ENCODE results near the gene PLA2G12A.

PLA2G12A gene

DNA sequence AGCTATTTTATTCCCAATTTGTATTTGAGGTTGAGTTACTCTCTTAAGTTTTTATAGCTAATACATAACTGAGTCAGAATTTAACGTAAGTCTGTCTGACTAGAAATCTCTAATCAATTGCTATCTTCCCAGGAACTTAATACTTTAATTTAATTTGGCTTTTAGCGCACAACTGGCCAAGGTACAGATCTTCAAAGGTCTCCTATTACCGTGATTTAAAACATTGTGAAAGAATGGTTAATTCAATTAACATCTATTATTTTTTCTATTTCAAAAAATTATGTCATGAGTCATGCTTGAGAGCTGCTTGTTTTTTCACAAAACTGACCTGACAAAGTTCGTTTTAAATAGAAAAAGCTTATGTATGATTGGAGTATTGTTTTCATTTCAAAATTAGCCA lies 22.0 kb upstream of the PLA2G12A start:
- TF ChIP-seq, protein P1, sequence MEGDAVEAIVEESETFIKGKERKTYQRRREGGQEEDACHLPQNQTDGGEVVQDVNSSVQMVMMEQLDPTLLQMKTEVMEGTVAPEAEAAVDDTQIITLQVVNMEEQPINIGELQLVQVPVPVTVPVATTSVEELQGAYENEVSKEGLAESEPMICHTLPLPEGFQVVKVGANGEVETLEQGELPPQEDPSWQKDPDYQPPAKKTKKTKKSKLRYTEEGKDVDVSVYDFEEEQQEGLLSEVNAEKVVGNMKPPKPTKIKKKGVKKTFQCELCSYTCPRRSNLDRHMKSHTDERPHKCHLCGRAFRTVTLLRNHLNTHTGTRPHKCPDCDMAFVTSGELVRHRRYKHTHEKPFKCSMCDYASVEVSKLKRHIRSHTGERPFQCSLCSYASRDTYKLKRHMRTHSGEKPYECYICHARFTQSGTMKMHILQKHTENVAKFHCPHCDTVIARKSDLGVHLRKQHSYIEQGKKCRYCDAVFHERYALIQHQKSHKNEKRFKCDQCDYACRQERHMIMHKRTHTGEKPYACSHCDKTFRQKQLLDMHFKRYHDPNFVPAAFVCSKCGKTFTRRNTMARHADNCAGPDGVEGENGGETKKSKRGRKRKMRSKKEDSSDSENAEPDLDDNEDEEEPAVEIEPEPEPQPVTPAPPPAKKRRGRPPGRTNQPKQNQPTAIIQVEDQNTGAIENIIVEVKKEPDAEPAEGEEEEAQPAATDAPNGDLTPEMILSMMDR (conservative IDR thresholded peaks at IDR 0.05) = no peak
- H3K27ac ChIP-seq = no peak overlapping the region

DNA sequence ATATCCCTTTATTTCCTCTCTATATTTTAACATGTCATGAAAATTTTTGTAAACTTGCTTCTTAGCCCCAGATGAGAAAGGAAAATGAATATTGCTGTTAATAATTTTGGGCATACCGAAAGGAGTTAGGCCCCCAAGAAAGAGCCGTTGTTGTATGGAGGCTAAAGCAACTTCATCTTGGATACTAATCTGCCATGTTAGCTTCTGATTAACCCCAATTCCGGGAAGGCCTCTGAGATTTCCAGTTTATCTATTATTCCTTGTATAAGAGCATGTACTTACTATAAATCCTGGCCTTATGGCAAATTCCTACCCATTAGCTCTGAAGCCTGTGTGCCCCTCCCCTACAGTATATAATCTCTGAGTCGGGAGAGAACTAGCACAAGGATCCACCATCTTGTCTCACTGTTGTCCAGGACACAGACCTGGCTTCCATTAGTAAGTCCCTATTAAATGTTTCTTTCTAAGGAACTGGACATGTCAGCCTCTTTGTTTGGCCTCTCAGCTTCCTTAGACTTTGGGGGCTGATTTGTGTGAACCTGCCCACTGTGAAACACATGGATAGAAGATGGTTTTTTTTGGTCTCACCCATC lies 20.9 kb upstream of the PLA2G12A start:
- no peak overlapping the region for H3K27ac ChIP-seq
- TF ChIP-seq, protein P1 (conservative IDR thresholded peaks at IDR 0.05) = no peak

DNA sequence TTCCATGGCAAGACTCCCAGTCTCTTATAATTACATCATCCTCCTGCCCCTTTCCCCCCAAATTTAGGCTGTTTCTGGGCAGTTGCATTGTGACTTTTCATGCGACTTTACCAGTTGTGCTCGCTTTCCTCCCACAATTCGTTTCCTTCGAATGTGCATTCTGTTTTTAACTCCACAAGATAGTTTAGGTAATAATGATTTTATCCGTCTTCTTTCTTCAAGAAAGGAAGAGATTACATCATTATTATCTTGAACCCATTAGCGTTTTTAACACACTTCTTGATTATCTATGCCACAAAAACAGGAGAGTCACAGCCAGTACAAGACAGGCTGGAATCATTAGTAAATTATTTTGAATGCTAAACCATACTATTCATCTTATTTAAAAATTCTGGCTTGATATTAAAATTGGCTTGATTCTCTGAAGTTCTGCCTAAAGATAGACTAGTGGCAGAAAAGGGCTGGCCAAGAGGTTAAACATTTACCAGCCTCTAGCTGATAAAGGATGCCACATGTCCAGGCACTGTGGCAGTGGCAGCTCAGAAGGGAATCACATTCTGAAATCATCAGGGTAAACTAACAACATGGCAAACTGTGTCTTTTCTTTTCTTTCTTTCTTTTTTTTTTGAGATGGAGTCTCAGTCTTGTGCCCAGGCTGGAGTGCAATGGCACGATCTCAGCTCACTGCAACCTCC lies 19.7 kb upstream of the PLA2G12A start:
- TF ChIP-seq, protein P1 (conservative IDR thresholded peaks at IDR 0.05) = no peak

DNA sequence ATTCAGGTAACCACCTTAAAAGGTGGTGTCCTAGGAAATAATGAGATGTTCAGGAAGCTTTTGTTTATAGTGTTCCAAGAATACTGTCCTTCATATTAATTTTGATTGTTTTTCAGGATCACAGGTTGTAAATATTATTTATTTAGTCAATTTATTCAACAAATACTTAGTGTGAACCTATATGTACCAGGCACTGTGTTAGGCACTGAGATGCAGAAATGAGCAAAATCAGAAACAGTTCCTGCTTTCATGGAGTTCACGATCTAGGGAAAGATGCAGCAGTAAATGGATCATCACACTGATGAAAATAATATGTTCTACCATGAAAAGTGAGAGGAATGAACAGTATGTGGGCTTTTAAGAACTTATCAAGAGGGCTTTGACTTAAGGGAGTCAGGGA lies 18.2 kb upstream of the PLA2G12A start:
- no peak overlapping the region for H3K27ac ChIP-seq
- TF ChIP-seq, protein P1 (conservative IDR thresholded peaks at IDR 0.05) = no peak

More for the DNA sequence above, 19.7 kb upstream of the PLA2G12A start:
- no peak overlapping the region for H3K27ac ChIP-seq

DNA sequence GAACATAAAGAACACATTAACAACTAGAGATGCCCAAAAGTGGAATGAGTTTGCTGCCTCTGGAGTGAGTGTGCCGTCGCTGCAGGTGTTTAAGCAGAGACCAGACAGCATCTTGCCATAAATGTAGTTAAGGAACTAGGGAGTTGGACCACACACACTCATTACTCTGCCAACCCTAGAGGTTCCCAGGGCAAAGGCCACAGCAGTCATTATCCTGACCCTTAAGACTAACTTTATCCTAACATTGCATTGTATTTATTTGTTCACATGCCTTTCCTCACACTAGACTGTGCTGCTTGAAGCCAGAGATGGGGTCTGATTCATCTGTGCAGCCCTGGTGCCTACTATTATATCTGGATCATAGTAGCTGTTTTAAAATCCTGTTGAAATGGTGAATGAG lies 16.9 kb upstream of the PLA2G12A start:
- no peak overlapping the region for H3K27ac ChIP-seq
- TF ChIP-seq, protein P1 (conservative IDR thresholded peaks at IDR 0.05) = no peak

DNA sequence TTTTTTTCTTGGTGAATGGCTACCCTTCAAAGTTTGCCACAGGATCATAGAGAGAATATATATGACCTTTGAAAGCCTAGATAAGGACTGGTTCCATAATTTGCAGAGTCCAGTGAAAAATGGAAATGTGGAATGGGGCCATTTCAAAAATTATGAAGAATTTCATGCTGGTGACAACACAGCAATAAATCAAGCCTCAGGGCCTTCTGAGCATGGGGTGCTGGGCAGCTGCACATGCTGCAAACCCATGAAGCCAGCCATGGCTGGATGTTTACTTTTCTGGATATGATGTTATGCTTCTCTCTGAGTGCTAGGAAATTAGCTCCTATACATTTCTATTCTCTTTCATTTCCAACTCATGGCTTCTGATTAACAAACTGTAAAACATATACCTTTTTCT lies 16.0 kb upstream of the PLA2G12A start:
- no peak overlapping the region for H3K27ac ChIP-seq
- TF ChIP-seq, protein P1 (conservative IDR thresholded peaks at IDR 0.05) = no peak

DNA sequence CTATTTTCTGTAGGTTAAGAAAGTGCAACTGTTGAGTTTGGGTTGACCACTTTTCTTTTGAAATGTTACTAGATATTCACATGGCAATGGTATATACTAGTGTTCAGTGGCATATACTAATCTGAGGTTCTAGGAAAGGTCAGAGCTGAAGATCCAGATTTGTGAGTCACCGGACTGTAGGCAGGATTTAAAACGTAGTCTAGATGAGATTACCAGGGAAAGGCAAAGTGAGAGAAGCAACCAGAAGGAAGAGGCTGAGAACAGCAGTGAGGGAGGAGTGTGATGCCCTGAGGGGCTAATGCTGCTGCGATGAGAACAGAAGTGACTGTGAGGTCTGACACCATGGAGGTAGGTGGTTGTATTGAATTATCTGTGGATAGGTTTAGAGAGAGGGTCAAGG lies 9.7 kb upstream of the PLA2G12A start:
- no peak overlapping the region for H3K27ac ChIP-seq
- TF ChIP-seq, protein P1 (conservative IDR thresholded peaks at IDR 0.05) = no peak

Data from VCaP (cell line).